Adrenal gland (tissue), 5 donors: ENCODE data around the gene RYR1.

Experiments used
- CTCF ChIP-seq, 6 experiments: fragments of 450-650 bp in 4 of 6; fragments of 200-600 bp in 2 of 6; sonication (generic) in 1 of 6; IDR thresholded peaks; 1 replicate in 5 of 6; 2 replicates in 1 of 6; pipeline versions ENCODE4 v1.5.1 to v1.8.0; 2016 to 2021; ENCODE audit warnings: antibody characterized with exemption in 6 of 6, mild to moderate bottlenecking in 2 of 6, moderate library complexity in 1 of 6
- POLR2A ChIP-seq, 2 donors: fragments of 450-650 bp; IDR thresholded peaks; one replicate each; pipeline ENCODE4 v1.6.1; 2017; ENCODE audit warnings: antibody characterized with exemption in 2 of 2, mild to moderate bottlenecking in 2 of 2, moderate library complexity in 1 of 2
- donor health status: DM: no; HTN: no; CAD: no.

- TF ChIP-seq CTCF (IDR thresholded peaks at IDR 0.05) (no peak), POLR2A (IDR thresholded peaks at IDR 0.05) (no peak)
Observed at GRCh38 chr19:38399081-38399480, 34.4 kb upstream of the RYR1 start.
